ENCODE data around the gene ALOX12.
"Not testable (repeated sequence)": the region's sequence is repeated elsewhere in the genome, so short reads cannot be mapped to it uniquely, and the experiment has no call there.

ALOX12 gene

DNA sequence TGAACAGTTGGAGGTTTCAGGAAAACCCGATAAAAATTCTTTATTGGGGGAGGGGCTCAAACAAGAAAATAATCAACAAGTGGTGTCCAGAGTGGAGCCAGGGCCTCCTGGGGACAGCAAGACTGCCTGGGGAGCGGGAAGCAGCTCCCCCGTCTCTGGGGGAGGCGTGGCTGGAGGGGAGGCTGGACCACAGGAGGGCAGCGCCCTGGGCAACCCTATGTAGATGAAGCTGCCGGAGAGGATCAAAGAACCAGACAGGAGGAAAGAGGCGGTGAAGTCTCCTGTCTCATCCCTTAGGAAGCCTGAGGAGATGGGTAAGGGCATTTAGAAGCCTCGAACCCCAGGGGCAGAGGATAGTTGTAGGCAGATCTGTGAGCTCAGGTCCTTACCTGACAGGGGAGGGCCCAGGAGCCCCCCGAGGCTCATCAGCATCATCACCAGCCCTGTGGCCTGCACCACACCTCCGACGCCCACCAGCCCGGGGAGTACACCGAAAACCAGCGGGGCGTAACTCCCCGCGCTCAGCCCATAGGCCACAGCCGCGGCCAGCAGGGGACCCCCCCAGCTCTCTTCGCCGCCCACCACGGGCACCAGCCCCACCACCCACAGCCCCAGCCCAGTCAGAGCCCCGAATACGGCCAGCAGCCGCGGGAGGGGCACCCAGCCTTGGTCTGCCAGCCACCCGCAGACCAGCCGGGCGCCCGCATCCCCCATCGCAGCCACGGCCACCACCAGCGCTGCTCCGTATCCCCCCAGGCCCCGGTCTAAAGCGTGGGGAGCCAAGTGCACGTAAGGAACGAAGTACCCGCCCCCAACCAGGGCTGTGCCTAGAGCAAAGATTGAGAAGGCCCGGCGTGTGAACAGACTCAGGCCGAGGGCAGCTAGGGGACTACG lies 46.0 kb downstream of the ALOX12 start:
- no peak for TF ChIP-seq ZNF274 (IDR thresholded peaks at IDR 0.05; ENCODE audit: low read depth, low read length)
- no peak overlapping the region; the same call in 1 of the 2 replicates for H3K4me3 ChIP-seq (ENCODE audit: low read length)

DNA sequence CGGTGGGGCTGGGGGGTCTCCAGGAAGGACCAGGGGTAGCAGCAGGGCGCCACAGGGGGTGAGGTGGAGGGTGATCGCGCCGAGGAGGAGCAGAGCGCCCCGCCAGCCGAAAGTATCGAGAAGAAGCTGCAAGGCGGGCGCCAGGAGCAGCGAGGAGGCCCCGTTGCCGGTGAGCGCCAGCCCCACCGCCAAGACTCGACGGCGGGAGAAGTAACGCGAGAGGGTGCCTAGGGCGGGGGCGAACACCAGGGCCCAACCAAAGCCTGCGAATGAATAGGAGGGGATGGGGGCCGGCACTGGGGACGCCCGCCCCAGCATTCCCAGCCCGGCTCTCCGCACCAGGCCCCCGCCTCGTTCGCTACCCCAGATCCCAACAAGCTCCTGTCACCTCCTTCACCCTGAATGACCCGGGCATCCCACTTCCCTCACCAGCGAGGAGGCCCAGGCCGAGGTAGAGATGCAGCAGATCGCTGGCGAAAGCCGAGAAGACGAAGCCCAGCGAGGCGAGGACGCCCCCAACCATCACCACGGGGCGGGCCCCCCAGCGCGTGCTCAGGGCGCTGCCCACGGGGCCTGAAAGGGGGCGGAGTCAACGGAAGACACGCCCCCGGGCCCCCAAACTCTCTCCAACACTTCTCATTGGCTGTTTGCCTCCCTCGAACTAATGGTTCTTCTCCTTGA lies 46.8 kb downstream of the ALOX12 start:
- no peak overlapping the region; the same call in 1 of the 2 replicates for H3K4me3 ChIP-seq (ENCODE audit: low read length)
- no peak for TF ChIP-seq ZNF274 (IDR thresholded peaks at IDR 0.05; ENCODE audit: low read depth, low read length)

DNA sequence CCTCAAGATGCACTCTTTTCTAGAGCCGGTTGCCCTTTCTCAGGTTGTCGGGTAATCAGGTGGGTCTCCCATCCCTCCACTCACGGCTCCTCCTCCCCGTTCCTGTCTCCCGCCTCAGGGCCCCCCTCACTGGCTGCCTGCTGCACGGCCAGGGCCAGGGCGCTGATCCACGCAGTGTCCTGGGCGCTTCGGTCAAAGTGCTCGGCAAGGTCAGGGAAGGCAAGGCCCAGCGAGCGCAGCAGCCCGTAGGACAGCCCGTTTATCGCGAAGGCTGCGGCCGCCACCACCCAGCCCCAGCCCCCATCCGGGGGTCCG lies 47.3 kb downstream of the ALOX12 start:
- peak overlapping the region; percentile 3; the same call in 1 of the 2 replicates for H3K4me3 ChIP-seq (ENCODE audit: low read length)
- TF ChIP-seq ZNF274 (IDR thresholded peaks at IDR 0.05; ENCODE audit: low read depth, low read length) = no peak

DNA sequence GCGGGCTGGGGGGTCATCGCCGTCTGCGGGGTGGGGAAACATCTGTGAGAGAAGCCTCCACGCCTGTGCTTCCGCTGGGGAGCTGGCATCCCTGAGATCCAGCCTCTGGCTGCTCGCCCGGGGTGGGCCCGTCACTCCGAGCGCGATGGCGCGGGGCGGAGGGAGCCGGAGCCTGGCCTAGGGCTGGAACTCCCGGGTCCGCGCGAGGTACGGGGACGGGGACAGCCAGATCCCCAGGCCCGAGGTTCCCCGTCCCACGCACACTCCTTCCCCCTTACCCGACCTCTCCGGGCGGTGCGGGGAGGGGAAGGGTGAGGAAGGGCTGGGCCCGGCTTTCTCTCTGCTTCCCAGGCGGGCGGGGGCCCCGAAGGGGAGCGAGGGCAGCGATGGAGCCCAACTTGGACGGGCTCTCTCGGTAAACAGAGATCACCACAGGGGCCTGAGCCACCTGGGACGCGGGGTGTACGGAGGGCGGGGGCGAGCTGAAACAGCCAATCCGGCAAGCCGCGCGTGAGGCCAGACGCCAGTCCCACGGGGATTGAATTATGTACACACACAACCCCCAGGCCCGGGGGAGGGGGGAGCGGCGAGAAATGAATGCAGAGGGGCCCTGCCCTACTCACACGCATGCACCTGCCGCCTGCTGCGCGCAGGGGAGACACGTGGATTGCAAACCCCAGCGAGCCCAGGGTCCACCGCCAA lies 47.8 kb downstream of the ALOX12 start, which contains the start of gene SLC16A11:
SLC16A11 (minus strand) TSS at position 596 of the 702 bp plus-strand sequence; CDS start at position 17, 579 bp downstream.
- TF ChIP-seq ZNF274 (IDR thresholded peaks at IDR 0.05; ENCODE audit: low read depth, low read length) = no peak
- peak within 1 kb of the TSS; percentile 24; the same call in 1 of the 2 replicates for H3K4me3 ChIP-seq (ENCODE audit: low read length)

DNA sequence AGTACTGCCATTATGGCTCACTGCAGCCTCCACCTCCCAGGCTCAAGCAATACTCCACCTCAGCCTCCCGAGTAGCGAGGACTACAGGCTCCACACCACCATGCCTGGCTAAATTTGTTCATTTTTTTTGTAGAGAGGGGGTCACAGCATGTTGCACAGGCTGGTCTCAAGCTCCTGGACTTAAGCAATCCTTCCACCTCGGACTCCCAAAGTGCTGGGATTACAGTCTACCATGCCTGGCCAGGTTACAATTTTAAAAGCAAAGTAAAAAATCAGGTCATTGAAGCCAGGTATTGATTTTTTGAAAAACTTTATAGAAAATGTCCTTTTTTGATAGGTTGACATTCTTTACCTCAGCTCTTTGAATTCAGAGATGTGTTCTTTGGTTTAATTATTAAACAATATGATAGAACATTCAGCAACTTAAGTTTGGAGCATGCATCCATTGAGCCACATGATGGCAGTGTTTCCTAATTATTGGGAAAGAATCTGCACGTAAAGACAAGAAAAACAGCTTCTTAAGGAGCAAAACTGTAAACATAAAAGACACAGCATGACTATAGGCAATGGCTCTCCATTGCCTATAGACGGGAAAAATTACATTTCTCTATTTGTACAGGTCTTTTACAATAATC lies 49.8 kb downstream of the ALOX12 start:
- TF ChIP-seq ZNF274 (IDR thresholded peaks at IDR 0.05; ENCODE audit: low read depth, low read length) = no peak
- no peak overlapping the region; the same call in 1 of the 2 replicates for H3K4me3 ChIP-seq (ENCODE audit: low read length)

DNA sequence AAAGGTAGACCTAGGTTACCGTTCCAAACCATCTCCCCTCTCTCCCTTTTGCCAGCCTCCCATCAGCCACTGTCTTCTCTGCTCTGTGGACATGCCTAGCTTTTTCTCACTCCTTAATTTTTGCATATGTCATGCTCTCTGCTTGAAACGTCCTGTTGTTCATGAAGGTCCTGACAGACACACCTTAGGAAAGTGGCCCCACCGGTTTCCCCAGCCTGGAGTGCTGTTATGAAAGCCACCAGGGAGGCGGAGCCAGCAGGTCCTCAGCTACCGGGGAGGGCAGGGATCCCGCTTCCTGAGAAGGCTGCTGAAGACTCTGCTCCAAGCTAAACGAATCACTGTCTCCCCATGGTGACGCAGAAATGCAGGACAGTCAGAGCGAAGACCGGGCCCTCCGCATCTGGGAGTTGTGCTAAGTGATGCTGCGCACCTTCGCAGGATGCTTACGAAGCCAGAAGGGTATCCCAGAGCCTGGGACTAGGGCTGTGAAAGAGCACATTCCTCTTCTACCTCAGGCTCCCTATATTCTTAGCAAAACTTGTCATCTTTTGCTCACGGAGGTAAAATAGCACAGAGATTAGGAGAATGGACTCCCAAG lies 50.4 kb downstream of the ALOX12 start:
- no peak for TF ChIP-seq ZNF274 (IDR thresholded peaks at IDR 0.05; ENCODE audit: low read depth, low read length)
- H3K4me3 ChIP-seq (ENCODE audit: low read length) = peak overlapping the region; percentile 48; the same call in 1 of the 2 replicates

DNA sequence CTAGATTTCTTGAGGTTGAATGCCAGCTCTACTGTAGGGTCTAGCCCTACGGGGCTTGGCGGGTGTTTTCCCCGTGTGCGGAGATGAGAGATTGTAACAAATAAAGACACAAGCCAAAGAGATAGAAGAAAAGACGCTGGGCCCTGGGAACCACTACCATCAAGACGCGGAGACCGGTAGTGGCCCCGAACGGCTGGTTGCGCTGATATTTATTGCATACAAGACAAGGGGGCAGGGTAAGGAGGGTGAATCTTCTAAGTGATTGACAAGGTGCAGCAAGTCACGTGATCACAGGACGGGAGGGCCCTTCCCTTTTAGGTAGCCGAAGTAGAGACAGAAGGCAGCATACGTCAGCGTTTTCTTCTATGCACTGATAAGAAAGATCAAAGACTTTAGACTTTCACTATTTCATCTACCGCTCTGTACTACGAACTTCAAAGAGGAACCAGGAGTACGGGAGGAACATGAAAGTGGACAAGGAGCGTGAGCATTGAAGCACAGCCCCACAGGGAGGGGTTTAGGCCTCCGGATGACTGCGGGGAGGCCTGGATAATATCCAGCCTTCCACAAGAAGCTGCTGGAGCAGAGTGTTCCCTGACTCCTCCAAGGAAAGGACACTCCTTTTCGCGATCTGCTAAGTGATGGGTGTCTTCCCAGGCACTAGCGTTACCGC lies 51.0 kb downstream of the ALOX12 start:
- H3K4me3 ChIP-seq (ENCODE audit: low read length) = peak overlapping the region; percentile 48; the same call in 1 of the 2 replicates

DNA sequence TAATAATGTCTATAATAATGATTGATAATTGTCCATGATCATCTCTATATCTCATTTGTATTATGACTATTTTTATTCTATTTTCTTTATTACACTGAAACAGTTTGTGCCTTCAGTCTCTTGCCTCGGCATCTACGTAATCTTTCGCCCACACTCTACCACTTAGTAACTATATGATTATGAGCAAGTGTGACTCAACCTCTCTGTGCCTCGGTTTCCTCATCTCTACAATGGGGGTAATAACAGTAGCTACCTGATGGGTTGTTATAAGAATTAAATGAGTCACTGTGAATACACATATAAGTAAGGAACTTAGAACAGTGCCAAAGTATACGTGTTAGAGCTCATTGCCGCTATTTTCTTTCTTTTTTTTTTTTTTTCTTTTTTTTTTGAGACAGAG lies 51.7 kb downstream of the ALOX12 start:
- no peak for TF ChIP-seq ZNF274 (IDR thresholded peaks at IDR 0.05; ENCODE audit: low read depth, low read length)
- no peak overlapping the region for H3K4me3 ChIP-seq (ENCODE audit: low read length)

DNA sequence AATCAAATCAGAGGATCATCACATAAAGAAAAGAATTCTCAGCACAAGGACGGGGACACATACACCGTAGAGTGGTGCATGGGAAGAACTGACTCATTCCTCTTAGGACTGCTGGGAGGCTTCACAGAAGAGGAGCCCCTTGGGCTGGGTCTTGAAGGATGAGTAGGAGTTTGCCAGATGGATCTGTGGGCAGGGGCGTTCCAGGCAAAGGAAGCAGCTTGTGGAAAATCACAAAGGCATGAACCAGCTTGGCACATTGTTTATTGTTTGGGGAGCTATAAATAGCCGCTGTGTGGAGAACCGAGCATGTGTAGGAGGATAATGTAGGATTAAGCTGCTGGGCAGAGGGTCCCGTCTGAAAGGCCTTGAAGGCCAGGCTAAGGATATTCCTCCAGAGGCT lies 53.1 kb downstream of the ALOX12 start:
- no peak overlapping the region for H3K4me3 ChIP-seq (ENCODE audit: low read length)
- TF ChIP-seq ZNF274 (IDR thresholded peaks at IDR 0.05; ENCODE audit: low read depth, low read length) = no peak

DNA sequence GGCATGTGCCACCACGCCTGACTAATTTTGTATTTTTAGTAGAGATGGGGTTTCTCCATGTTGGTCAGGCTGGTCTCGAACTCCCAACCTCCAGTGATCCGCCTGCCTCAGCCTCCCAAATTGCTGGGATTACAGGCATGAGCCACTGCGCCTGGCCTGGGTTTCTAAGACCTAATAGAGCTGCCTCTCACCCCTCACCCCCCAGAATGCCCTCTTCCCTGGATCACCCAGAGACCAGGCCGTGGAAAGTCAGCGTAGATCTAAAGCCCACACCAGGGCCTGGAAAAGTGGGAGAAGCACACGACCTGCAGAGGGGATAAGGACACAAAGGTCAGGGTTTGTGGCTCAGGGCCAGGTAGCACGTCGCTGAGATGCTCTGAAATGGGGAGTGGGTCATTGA lies 54.7 kb downstream of the ALOX12 start:
- not testable (repeated sequence) for H3K4me3 ChIP-seq (ENCODE audit: low read length)

DNA sequence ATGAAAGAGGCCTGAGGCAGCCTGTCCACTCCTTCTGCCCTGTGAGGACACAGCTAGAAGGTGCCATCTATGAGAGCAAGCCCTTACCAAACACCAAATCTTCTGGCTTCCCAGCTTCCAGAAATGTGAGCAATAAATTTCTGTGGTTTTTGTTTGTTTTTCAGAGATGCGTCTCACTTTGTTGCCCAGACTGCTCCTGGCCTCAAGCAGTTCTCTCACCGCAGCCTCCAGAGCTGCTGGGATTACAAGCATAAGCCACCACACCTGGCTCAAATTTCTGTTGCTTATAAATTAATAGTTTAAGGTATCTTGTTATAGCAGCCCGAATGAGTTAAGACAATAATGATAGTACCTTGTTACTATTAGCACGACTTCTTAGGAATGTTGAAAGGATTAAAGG lies 60.5 kb downstream of the ALOX12 start:
- no peak for TF ChIP-seq ZNF274 (IDR thresholded peaks at IDR 0.05; ENCODE audit: low read depth, low read length)
- H3K4me3 ChIP-seq (ENCODE audit: low read length) = no peak overlapping the region

DNA sequence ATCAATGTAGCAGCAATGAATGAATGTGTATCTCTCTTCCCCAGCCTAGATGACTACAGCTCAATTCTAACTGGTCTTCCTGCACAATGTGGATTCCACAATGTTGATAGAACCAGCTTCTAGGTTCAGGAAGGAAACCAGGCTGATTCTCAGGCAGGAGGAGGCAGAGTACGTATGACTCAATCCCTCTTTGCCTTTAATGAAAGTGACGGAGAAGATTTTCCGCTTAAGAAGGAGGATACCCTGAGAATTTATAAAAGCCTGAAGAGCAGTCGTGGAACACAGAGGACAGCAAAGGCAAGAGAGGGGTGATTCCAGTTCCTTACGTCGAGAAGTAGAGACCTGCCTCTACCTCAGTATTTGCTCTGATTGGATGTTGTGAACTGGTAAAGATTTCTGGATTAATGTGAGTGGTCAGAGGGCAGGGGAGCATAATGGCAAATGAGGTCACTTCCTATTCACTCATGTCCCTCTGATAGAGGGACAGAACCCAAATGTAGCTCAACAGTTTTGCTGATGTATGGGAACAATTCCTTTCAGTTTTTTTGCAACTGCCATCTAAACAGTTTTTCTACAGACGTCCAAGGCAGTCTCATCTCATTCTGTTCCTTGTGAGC lies 63.1 kb downstream of the ALOX12 start:
- no peak for TF ChIP-seq ZNF274 (IDR thresholded peaks at IDR 0.05; ENCODE audit: low read depth, low read length)

More for the DNA sequence above, 63.1 kb downstream of the ALOX12 start:
- no peak overlapping the region for H3K4me3 ChIP-seq (ENCODE audit: low read length)

Data from GM08714 (cell line).